Body of pancreas (tissue), 4 donors: Measurements from ENCODE around the gene CDKN1C. TPM values are rescaled to one million over a fixed set of nuclear protein-coding genes. Genes with fewer than 3 reads are reported as not detected.

Experiments
- ATAC-seq: fragments of 150-250 bp; one replicate; pipeline ENCODE4 v1.9.1; 2016
- DNase-seq, 4 donors: peaks; one replicate each; pipeline ENCODE4 v3.0.0-alpha.2; 2019
- H3K27ac ChIP-seq, 4 donors: fragments of 200-600 bp; sonication (generic); 1 replicate in 3 of 4; 2 replicates in 1 of 4; pipeline versions ENCODE4 v1.5.1 to v1.6.1; 2016 to 2019; ENCODE audit warnings: mild to moderate bottlenecking in 1 of 4, mixed read lengths in 1 of 4, moderate library complexity in 1 of 4
- H3K27me3 ChIP-seq, 2 donors: fragments of 200-600 bp; sonication (generic); one replicate each; pipeline ENCODE4 v1.6.0; 2016; ENCODE audit warnings: mild to moderate bottlenecking in 1 of 2
- H3K36me3 ChIP-seq, 2 donors: fragments of 200-600 bp; sonication (generic); replicated peaks in 1 of 2; 2 replicates each; pipeline ENCODE4 v1.5.1; 2016; ENCODE audit warnings: low read depth in 2 of 2; ENCODE audit not compliant: insufficient read depth in 1 of 2
- H3K4me1 ChIP-seq: fragments of 200-600 bp; sonication (generic); one replicate; pipeline ENCODE4 v1.6.0; 2016
- H3K4me3 ChIP-seq, 2 donors: fragments of 200-600 bp; sonication (generic); 1 replicate in 1 of 2; 2 replicates in 1 of 2; pipeline ENCODE4 v1.5.1; 2016 to 2019
- H3K9me3 ChIP-seq, 3 donors: fragments of 200-600 bp; sonication (generic); 1 replicate in 2 of 3; 2 replicates in 1 of 3; pipeline ENCODE4 v1.5.1; 2016
- POLR2A ChIP-seq, 3 donors: fragments of 450-650 bp; IDR thresholded peaks; one replicate each; pipeline ENCODE4 v1.6.1; 2016; ENCODE audit warnings: antibody characterized with exemption in 3 of 3, mild to moderate bottlenecking in 2 of 3
- WGBS, 2 donors: methylation state at CpG; one replicate each; pipeline ENCODE4 v1.1.5; 2017; 5-methylcytosine and 5-hydroxymethylcytosine counted together
- intact Hi-C: fragments of 100-400 bp; cut with DNase I; formaldehyde crosslinking; loops from one replicate; pipeline ENCODE4 v1.15.1; 2023
- total RNA-seq, 2 donors: library from RNA; depleted of rRNA; stranded (reverse); fragments of >200 nt; gene quantifications; one replicate each; pipeline ENCODE4 v1.1.0, GENCODE V29; 2016
- TF ChIP-seq, protein P1 (sequence below), 7 experiments: fragments of 450-650 bp in 4 of 7; fragments of 200-600 bp in 3 of 7; sonication (generic) in 3 of 7; IDR thresholded peaks; one replicate each; pipeline ENCODE4 v1.5.1; 2016 to 2019; ENCODE audit warnings: antibody characterized with exemption in 7 of 7

The CDKN1C gene
- total RNA-seq, 2 donors from 2014 or later = 35.3 to 231 TPM

DNA sequence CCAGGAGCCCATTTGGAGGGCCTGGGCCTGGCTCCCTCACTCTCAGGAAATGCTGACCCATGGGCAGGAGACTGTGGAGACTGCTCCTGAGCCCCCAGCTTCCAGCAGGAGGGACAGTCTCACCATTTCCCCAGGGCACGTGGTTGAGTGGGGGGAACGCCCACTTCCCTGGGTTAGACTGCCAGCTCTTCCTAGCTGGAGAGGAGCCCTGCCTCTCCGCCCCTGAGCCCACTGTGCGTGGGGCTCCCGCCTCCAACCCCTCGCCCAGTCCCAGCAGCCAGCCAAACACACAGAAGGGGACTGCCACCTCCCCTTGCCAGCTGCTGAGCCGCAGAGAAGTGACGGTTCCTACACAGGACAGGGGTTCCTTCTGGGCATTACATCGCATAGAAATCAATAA is 37.1 kb downstream of the CDKN1C start:
- ATAC-seq = no peak
- DNase-seq = no peak
- H3K27me3 ChIP-seq = no peaks in the 10 kb centered on the region
- H3K9me3 ChIP-seq = no peaks in the 10 kb centered on the region
- intact Hi-C loops = no loop called here
- H3K27ac ChIP-seq = no peak overlapping the region
- H3K4me3 ChIP-seq = no peak overlapping the region
- TF ChIP-seq, protein P1, sequence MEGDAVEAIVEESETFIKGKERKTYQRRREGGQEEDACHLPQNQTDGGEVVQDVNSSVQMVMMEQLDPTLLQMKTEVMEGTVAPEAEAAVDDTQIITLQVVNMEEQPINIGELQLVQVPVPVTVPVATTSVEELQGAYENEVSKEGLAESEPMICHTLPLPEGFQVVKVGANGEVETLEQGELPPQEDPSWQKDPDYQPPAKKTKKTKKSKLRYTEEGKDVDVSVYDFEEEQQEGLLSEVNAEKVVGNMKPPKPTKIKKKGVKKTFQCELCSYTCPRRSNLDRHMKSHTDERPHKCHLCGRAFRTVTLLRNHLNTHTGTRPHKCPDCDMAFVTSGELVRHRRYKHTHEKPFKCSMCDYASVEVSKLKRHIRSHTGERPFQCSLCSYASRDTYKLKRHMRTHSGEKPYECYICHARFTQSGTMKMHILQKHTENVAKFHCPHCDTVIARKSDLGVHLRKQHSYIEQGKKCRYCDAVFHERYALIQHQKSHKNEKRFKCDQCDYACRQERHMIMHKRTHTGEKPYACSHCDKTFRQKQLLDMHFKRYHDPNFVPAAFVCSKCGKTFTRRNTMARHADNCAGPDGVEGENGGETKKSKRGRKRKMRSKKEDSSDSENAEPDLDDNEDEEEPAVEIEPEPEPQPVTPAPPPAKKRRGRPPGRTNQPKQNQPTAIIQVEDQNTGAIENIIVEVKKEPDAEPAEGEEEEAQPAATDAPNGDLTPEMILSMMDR (IDR thresholded peaks at IDR 0.05) = no peak
- TF ChIP-seq POLR2A (IDR thresholded peaks at IDR 0.05) = no peak
- 87 to 95% methylated on average over 8 to 9 of the region's 9 CpGs for WGBS, 2 donors
- H3K36me3 ChIP-seq = no peaks in the 10 kb centered on the region
- H3K4me1 ChIP-seq = no peaks in the 10 kb centered on the region

DNA sequence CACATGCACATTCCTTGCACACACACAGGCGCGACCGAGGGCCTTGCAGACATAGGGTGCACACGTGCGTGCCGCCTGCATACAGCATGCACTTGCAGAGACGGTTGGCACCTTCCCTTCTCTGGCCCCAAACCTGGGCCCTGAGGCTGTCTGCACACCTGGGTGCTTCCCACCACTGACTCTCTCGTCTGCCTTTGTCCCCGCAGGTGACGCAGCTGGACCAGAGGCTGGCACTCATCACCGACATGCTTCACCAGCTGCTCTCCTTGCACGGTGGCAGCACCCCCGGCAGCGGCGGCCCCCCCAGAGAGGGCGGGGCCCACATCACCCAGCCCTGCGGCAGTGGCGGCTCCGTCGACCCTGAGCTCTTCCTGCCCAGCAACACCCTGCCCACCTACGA is 38.0 kb downstream of the CDKN1C start:
- Histone ChIP-seq H3K4me1 (no peaks in the 10 kb centered on the region), H3K27ac (no peak overlapping the region), H3K9me3 (no peaks in the 10 kb centered on the region), H3K27me3 (no peaks in the 10 kb centered on the region), H3K4me3 (no peak overlapping the region), H3K36me3 (no peaks in the 10 kb centered on the region)
- no peak for TF ChIP-seq POLR2A (IDR thresholded peaks at IDR 0.05)
- TF ChIP-seq, protein P1 (IDR thresholded peaks at IDR 0.05) = no peak
- WGBS, 2 donors = 58 to 87% methylated on average over 11 to 16 of the region's 21 CpGs
- ATAC-seq = no peak
- intact Hi-C loops = no loop called here
- DNase-seq = peak in 3 of 4 donors; percentile 18 to 70 (median 45)

DNA sequence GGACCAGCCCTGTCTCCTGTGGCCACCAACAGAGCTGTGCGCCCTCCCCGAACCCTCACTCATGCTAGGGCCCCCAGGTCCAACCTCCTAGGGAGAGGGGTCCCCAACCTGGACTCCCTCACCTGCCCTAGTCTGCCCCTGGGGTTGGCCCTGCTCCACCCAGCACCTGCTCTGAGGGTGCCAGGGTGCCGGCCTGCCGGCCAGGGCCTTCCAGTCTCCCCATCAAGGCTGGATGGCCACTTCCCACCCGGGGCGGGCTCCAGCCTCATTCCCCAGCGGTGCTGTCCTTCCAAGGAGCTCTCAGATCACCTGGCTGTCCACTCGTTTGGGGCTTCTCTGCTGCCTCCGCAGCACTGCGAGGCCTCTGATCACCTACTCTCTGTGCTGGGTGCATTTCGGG is 39.1 kb downstream of the CDKN1C start:
- Histone ChIP-seq H3K4me1 (no peaks in the 10 kb centered on the region), H3K36me3 (no peaks in the 10 kb centered on the region), H3K4me3 (no peak overlapping the region), H3K27ac (no peak overlapping the region), H3K9me3 (no peaks in the 10 kb centered on the region), H3K27me3 (no peaks in the 10 kb centered on the region)
- TF ChIP-seq, protein P1 (IDR thresholded peaks at IDR 0.05) = no peak
- no peak for TF ChIP-seq POLR2A (IDR thresholded peaks at IDR 0.05)
- 87 to 95% methylated on average over 4 to 10 of the region's 11 CpGs for WGBS, 2 donors
- ATAC-seq (no peak), DNase-seq (no peak)
- intact Hi-C loops = no loop called here

DNA sequence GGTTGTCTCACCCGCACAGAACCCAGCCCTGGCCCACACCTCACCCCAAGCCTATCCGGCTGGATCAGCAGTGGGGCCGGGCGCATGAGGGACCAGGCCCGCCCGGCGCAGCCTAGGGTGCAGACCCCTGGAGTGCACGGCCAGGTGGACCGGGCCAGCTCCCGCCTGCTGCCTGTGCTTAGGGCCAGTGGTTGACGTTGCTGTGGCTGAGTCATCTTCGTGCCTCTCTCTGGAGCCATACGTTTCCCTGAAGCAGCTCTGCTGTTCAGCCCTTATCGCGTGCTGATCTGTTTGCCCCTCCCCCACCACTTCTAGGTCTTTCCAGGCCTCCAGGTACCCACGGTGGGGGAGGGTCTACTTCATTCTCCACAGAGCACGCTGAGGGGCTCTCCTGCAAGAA is 39.5 kb downstream of the CDKN1C start:
- ATAC-seq = no peak
- Histone ChIP-seq H3K36me3 (no peaks in the 10 kb centered on the region), H3K4me1 (no peaks in the 10 kb centered on the region), H3K4me3 (no peak overlapping the region), H3K9me3 (no peaks in the 10 kb centered on the region), H3K27me3 (no peaks in the 10 kb centered on the region), H3K27ac (no peak overlapping the region)
- 88 to 91% methylated on average over 9 to 17 of the region's 17 CpGs for WGBS, 2 donors
- no peak for DNase-seq
- intact Hi-C loops = no loop called here
- TF ChIP-seq, protein P1 (IDR thresholded peaks at IDR 0.05) = no peak
- no peak for TF ChIP-seq POLR2A (IDR thresholded peaks at IDR 0.05)

DNA sequence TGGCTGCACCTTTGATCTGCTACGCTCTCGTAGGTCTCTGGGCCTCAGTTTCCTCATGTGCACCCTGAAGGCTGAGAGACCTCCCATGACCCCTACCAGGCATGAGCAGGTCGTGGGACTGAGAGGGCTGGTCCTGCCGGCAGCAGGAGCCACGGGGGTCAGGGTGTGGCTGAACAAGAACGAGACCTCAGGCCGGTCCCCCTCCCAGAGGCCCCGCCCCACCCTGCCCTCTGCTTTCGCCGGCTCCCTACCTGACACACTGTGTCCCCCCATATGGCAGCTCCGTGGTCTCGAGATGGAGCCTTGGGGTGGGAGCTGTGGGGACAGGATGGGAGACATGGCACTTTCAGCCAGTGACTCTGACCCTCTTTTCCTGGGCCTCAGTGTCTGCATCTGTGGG is 40.6 kb downstream of the CDKN1C start:
- intact Hi-C loops = no loop called here
- no peak for ATAC-seq
- Histone ChIP-seq H3K36me3 (no peaks in the 10 kb centered on the region), H3K4me1 (no peaks in the 10 kb centered on the region), H3K27ac (no peak overlapping the region), H3K9me3 (no peaks in the 10 kb centered on the region), H3K4me3 (no peak overlapping the region), H3K27me3 (no peaks in the 10 kb centered on the region)
- WGBS, 2 donors = 90% methylated on average over 11 of the region's 12 CpGs; no CpG with 5 or more reads in 1 of the 2 donors
- no peak for DNase-seq
- no peak for TF ChIP-seq POLR2A (IDR thresholded peaks at IDR 0.05)
- TF ChIP-seq, protein P1 (IDR thresholded peaks at IDR 0.05) = no peak
